CD4-positive, alpha-beta T cell treated with Interleukin-4 for 4 hours (primary cell): ENCODE results near the gene EXOC7.
A peak's percentile ranks its signal among the peaks of the same experiment; 100 is the strongest.

ENCODE experiments used
- DNase-seq: peaks from one replicate; pipeline ENCODE4 v3.0.0-alpha.2; 2020

Gene EXOC7

GRCh38 chr17:76103274-76104139 is at the start of gene EXOC7:
Gene EXOC7, minus strand, starts transcription at chr17:76103787. Its CDS starts 95 bp downstream, at chr17:76103692.
- peak; percentile 91 for DNase-seq

- DNase-seq: no peak
These were observed 49.6 kb upstream of the EXOC7 start for GRCh38 chr17:76153202-76153601.

GRCh38 chr17:76152591-76152990 is 49.0 kb upstream of the EXOC7 start:
- no peak for DNase-seq

GRCh38 chr17:76151896-76152454 is 48.4 kb upstream of the EXOC7 start:
- DNase-seq: peak; percentile 53

GRCh38 chr17:76150712-76151622 is 47.4 kb upstream of the EXOC7 start:
- DNase-seq: no peak

- DNase-seq: no peak
These were observed 45.6 kb upstream of the EXOC7 start for GRCh38 chr17:76149214-76149613.

- no peak for DNase-seq
These were observed 44.4 kb upstream of the EXOC7 start for GRCh38 chr17:76148015-76148326.

GRCh38 chr17:76147211-76148014 is 43.8 kb upstream of the EXOC7 start:
- DNase-seq: no peak

GRCh38 chr17:76146053-76146851 is 42.7 kb upstream of the EXOC7 start:
- DNase-seq: peak; percentile 7

GRCh38 chr17:76145231-76146052 is 41.9 kb upstream of the EXOC7 start:
- DNase-seq: peak; percentile 55

GRCh38 chr17:76142585-76143041 is 39.0 kb upstream of the EXOC7 start:
- DNase-seq: no peak

GRCh38 chr17:76142039-76142584 is 38.5 kb upstream of the EXOC7 start:
- no peak for DNase-seq

GRCh38 chr17:76141212-76142038 is 37.8 kb upstream of the EXOC7 start, which contains the start of gene FOXJ1:
Gene FOXJ1, minus strand, starts transcription at chr17:76141245. Its CDS starts 850 bp downstream, at chr17:76140395.
- peak; percentile 94 for DNase-seq

- DNase-seq: no peak
These were observed 37.1 kb upstream of the EXOC7 start for GRCh38 chr17:76140661-76141211.

- peak; percentile 22 for DNase-seq
These were observed 36.4 kb upstream of the EXOC7 start for GRCh38 chr17:76139801-76140660.

- DNase-seq: no peak
These were observed 35.5 kb upstream of the EXOC7 start for GRCh38 chr17:76138896-76139752.
